ENCODE results near the gene SERPINA4. TPM values are rescaled to one million over a fixed set of nuclear protein-coding genes. Genes with fewer than 3 reads are reported as not detected.

The SERPINA4 gene
- total and polyA plus RNA-seq, 4 donors: 0.18 TPM; not detected in 3

- H3K9ac ChIP-seq (ENCODE audit: insufficient read depth in 1 of 2, low read length in 2 of 2): no peak overlapping the region
- no peak for ATAC-seq (ENCODE audit: insufficient read depth, low FRiP score)
- no peak for DNase-seq
- H3K27ac ChIP-seq (ENCODE audit: low read depth in 1 of 2, low read length in 1 of 2): no peak overlapping the region
- H3K4me1 ChIP-seq (ENCODE audit: control insufficient read depth in 5 of 5, insufficient read depth in 5 of 5, low read length in 5 of 5): peaks cover 0 to 14% (median 0%) of the 10 kb centered on the region in 5 donors
- WGBS, 2 donors: 81 to 91% methylated on average over 20 of the region's 20 CpGs
- H3K27me3 ChIP-seq (ENCODE audit: control insufficient read depth in 3 of 3, insufficient read depth in 3 of 3, low read length in 2 of 3): no peaks in the 10 kb centered on the region
- TF ChIP-seq CTCF (IDR thresholded peaks at IDR 0.05; ENCODE audit: control extremely low read depth, extremely low read depth): no peak
- H3K36me3 ChIP-seq (ENCODE audit: control insufficient read depth in 4 of 4, insufficient read depth in 4 of 4, low read length in 4 of 4): no peaks in the 10 kb centered on the region
- H3K9me3 ChIP-seq (ENCODE audit: control insufficient read depth in 4 of 4, insufficient read depth in 3 of 4, low read length in 3 of 4): peaks cover 0 to 6% (median 0%) of the 10 kb centered on the region in 4 donors
- H3K4me3 ChIP-seq: no peak overlapping the region
Observed at GRCh38 chr14:94569381-94570001, 8.2 kb downstream of the SERPINA4 start.

GRCh38 chr14:94570002-94570400 is 8.8 kb downstream of the SERPINA4 start:
- no peak overlapping the region for H3K9ac ChIP-seq (ENCODE audit: insufficient read depth in 1 of 2, low read length in 2 of 2)
- no peak for TF ChIP-seq CTCF (IDR thresholded peaks at IDR 0.05; ENCODE audit: control extremely low read depth, extremely low read depth)
- no peaks in the 10 kb centered on the region for H3K27me3 ChIP-seq (ENCODE audit: control insufficient read depth in 3 of 3, insufficient read depth in 3 of 3, low read length in 2 of 3)
- H3K4me3 ChIP-seq: no peak overlapping the region
- WGBS, 2 donors: 89 to 90% methylated on average over 6 of the region's 6 CpGs
- peaks cover 0 to 14% (median 0%) of the 10 kb centered on the region in 5 donors for H3K4me1 ChIP-seq (ENCODE audit: control insufficient read depth in 5 of 5, insufficient read depth in 5 of 5, low read length in 5 of 5)
- peaks cover 0 to 6% (median 0%) of the 10 kb centered on the region in 4 donors for H3K9me3 ChIP-seq (ENCODE audit: control insufficient read depth in 4 of 4, insufficient read depth in 3 of 4, low read length in 3 of 4)
- no peak overlapping the region for H3K27ac ChIP-seq (ENCODE audit: low read depth in 1 of 2, low read length in 1 of 2)
- DNase-seq: no peak
- no peak for ATAC-seq (ENCODE audit: insufficient read depth, low FRiP score)
- no peaks in the 10 kb centered on the region for H3K36me3 ChIP-seq (ENCODE audit: control insufficient read depth in 4 of 4, insufficient read depth in 4 of 4, low read length in 4 of 4)

GRCh38 chr14:94570440-94570839 is 9.2 kb downstream of the SERPINA4 start:
- Histone ChIP-seq H3K36me3 (ENCODE audit: control insufficient read depth in 4 of 4, insufficient read depth in 4 of 4, low read length in 4 of 4) (no peaks in the 10 kb centered on the region), H3K27me3 (ENCODE audit: control insufficient read depth in 3 of 3, insufficient read depth in 3 of 3, low read length in 2 of 3) (no peaks in the 10 kb centered on the region), H3K4me1 (ENCODE audit: control insufficient read depth in 5 of 5, insufficient read depth in 5 of 5, low read length in 5 of 5) (peaks cover 0 to 14% (median 0%) of the 10 kb centered on the region in 5 donors), H3K27ac (ENCODE audit: low read depth in 1 of 2, low read length in 1 of 2) (no peak overlapping the region), H3K9me3 (ENCODE audit: control insufficient read depth in 4 of 4, insufficient read depth in 3 of 4, low read length in 3 of 4) (peaks cover 0 to 4% (median 0%) of the 10 kb centered on the region in 4 donors), H3K9ac (ENCODE audit: insufficient read depth in 1 of 2, low read length in 2 of 2) (no peak overlapping the region), H3K4me3 (no peak overlapping the region)
- TF ChIP-seq CTCF (IDR thresholded peaks at IDR 0.05; ENCODE audit: control extremely low read depth, extremely low read depth): no peak
- DNase-seq (no peak), ATAC-seq (ENCODE audit: insufficient read depth, low FRiP score) (no peak)
- WGBS, 2 donors: 81 to 86% methylated on average over 9 of the region's 9 CpGs

All from lung (tissue), 12 donors.